Stimulated activated CD8-positive, alpha-beta memory T cell treated with anti-CD3 and anti-CD28 coated beads, Interleukin-15, amount 100 ng/mL, for 1 hour (primary cell): ENCODE measurements around the gene CCNQ.

Source experiments
- DNase-seq: peaks from one replicate; pipeline ENCODE4 v3.0.0-alpha.2; 2020; ENCODE audit warnings: low read depth

Gene CCNQ

GRCh38 chrX:153598541-153599191 is at the start of gene CCNQ:
TSS of gene CCNQ (minus strand) at chrX:153599139. CDS start at chrX:153599073, 66 bp downstream.
- no peak for DNase-seq

DNA sequence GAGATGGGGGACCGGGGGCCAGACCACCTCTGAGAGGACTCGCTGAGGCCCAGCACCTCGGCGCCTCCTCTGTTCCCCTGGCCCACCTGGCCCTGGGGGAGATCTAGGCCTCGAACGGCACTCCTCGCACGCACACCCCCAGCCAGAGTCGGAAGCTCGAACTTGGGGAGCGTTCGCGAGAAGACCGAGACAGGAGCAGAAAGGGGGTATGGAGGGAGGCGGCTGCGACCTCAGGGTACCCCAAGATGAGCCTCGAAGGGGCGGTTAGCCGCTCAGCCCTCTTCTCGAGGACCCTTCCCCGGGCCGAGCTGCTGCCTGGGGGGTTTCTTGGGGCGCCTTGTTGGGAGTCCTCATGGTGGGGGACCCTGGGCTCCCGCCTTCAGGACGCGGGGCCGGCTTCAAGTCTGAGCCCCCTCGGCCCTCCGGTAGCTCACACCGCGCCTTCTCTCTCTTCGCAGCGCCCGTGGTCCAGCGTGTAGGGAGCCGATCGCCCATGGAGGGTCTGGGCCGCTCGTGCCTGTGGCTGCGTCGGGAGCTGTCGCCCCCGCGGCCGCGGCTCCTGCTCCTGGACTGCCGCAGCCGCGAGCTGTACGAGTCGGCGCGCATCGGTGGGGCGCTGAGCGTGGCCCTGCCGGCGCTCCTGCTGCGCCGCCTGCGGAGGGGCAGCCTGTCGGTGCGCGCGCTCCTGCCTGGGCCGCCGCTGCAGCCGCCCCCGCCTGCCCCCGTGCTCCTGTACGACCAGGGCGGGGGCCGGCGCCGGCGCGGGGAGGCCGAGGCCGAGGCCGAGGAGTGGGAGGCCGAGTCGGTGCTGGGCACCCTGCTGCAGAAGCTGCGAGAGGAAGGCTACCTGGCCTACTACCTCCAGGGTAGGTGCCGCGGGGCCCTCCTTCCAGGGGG is 48.8 kb upstream of the CCNQ start:
- no peak for DNase-seq

- DNase-seq, result no peak
These were observed 47.9 kb upstream of the CCNQ start, which contains the start of gene DUSP9 for GRCh38 chrX:153646620-153647373. TSS of gene DUSP9 (plus strand) at chrX:153647203. CDS start at chrX:153647954, 751 bp downstream.

DNA sequence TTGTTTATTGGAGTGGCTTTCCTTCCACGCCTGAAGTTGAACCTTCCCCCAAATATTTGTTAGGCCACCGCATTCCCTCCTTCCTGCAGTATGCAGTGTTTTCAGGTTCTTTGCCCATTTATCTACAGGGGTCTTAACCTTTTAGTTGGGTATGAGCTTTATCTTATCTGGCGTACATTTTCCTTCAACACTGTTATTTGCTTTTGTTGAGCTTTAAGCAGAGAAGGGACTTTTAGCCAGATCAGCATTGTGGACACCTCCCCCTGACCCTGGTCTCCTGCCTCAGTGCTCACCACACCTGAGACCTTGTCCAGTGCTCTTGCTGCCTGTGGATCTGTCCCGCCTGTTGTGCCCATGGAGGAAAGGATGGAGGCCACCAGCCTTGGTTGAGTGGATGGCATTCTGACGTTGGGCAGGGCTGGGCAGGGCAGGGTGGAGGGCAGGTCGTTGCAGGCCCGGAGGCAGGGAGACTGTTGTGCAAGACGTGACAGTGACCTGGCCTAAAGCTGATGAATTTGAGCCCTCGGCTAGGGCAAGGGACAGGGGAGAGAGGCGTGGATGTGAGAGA is 47.1 kb upstream of the CCNQ start:
- DNase-seq, result no peak

- DNase-seq, result no peak
These were observed 46.2 kb upstream of the CCNQ start for GRCh38 chrX:153645151-153645550.

DNA sequence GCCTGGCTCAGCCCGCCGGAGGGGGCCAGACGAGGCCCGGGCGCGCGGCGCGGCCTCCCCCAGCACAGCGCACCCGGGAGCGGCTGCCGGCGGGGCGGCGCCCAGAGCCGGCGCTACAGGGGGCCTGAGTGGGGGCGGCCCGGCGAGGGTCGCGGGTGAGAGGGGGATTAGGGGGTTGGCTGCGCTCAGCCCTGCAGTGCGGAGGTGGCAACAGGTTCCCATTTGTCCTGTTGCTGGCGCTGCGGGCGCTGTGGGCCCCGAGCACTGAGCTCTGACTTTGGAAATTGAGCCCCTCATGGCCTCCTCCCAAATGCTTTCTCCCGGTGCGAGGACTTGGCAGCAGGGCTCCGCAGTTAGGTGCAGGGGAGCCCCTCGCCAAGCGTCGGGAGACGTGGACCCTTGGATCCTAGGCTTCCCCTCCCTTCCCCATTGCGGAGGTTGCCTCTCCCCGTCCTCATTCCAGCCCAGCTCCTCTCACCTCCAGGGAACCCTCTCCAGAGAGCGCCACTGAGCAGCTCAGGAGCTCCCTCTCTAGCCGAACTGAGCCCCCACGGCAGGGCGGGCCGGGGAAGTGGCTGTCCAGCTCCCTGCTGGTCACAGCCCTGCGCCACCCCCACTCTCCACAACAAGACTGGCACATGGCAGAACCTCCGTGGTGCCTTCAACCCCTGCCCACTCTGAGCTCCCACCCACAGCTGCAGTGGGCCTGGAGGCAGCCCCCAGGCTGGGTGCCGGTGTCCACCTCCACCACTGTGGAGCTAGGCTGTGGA is 45.6 kb upstream of the CCNQ start:
- no peak for DNase-seq

- no peak for DNase-seq
These were observed 44.8 kb upstream of the CCNQ start for GRCh38 chrX:153643431-153644351.

DNA sequence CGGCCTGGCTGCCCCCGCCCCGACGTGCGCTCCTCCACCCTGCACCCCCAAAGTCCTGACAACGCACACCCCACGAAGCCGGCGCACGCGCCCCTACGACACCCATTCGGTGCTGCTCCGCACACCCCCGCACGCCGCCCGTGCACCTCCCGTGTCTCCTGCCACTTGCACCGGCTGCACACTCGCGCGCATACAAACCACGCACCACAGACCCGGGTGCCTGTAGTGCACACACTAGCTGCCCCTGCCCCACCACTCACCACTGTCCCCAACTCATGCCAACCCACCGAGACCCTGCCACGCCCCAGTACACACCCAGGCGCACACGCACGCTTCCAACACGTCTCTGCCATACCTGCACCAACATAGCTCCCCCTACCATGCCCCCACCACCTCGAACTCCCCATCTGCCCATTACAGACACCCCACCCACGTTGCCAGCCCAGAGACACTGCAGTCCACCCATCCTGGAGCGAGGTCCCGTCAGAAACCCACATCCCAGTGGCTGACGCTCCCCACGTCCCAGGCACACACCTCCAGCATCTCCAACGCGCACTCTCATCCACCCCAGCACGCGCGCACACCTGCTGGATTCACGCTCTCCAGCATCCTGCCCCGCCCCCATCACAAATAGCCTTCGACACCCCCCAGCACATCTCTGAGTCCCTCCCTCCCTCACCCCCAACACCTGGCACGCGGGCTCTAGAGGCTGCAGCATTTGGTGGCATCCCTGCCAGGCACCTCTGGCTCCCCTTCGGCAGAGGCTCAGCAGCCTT is 43.9 kb upstream of the CCNQ start:
- no peak for DNase-seq

- DNase-seq, result no peak
These were observed 43.2 kb upstream of the CCNQ start for GRCh38 chrX:153642051-153642654.

GRCh38 chrX:153641627-153642026 is 42.7 kb upstream of the CCNQ start:
- no peak for DNase-seq

GRCh38 chrX:153640736-153641575 is 42.0 kb upstream of the CCNQ start:
- DNase-seq, result no peak

- DNase-seq, result no peak
These were observed 41.2 kb upstream of the CCNQ start for GRCh38 chrX:153640045-153640686.

DNA sequence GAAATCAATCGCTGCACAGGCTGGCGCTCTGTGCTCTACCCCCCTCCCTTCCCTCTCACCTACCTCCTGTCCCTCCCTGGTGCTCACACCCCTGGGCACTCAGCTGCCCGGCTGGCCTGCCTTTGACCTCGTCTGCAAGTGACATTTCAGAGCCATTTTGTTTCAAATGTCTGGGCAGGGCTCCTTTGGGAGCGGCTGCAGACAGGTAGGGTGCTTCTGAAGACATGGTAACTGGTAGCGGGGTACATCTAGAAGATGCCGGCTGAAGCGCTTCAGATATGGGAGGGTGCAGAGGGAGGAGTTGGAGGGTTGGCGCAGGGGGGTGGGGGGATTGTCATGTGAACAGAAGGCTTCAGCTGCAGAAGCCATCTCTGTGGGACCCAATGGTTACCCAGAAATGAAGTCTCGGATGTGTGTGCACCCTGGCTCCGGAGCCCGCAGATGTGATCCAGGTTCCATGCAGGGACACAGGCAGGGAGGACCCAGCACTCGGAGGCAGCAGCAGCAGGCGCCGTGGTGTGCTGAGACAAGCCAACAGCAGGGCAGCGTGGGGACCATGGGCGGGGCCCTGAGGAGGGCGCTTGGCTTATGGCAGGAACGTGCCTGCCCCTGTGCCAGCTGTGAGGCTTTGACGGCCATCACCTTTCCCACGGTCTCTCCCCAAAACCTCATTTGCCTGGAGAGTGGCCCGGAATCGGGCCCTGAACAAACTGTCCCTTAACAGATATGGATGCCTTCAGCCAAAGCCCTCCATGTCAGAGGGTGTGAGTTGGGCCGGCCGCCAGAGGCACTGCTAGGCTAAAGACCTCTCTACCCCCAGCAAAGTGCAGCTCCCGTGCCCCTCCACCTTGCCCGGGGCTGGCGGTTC is 40.5 kb upstream of the CCNQ start:
- DNase-seq, result no peak

DNA sequence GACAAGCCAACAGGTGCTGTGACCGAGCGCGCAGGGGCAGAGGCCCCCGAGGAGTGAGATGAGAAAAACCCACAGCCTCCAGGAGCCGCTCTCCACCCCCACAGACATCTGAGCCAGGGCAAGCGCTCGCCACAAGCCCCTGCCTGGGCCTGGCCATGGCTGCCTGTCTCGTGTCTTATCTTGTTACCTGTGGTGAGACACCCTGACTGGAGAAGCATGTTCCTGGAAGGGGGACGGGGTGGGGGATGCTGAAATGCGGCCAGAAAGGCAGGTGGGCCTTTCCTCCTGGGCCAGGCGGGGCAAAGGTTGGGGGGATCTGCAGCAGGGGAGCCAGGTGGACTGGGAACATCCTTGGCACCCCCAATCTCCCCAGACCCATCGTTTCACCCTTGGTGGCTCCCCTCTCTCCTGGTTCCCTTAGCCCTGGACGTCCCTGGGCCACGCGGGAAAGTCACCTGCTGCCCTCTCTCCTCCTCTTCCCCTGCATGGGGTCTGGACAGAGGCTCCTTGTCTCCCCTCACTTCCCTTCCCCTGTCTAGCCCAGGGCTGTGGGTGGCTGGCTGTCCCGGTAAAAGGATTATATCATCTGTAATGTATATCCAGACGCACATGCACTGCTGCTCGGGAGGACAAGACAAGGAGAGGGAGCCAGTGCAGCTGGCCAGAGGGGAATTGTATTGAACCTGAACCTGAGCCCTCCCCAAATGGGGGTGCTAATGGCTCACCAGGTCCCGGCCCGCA is 39.7 kb upstream of the CCNQ start:
- DNase-seq, result no peak

DNA sequence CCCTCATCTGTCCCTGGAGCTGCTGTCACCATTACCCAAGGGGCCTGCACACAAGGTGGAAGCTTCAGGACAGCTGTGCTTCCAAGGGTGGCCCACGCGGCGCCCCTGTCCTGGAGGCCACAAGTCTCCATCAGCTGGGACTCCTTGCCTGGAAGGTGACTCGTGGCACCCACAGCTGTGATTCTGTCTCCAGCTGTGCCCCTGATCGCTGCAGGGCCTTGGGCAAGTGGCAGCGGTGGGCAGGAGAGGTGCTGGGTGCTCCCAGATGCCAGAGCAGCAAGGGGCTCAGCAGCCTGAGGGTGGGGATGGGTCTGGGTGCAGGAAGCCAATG is 39.1 kb upstream of the CCNQ start:
- no peak for DNase-seq
